Measurements from ENCODE around the gene TNRC6A. TPM values are rescaled to one million over a fixed set of nuclear protein-coding genes. Genes with fewer than 3 reads are reported as not detected.
"Not testable (repeated sequence)": the region's sequence is repeated elsewhere in the genome, so short reads cannot be mapped to it uniquely, and the experiment has no call there.

TNRC6A gene
- total RNA-seq, 1 donor from 2014 or later: 47.3 TPM

- no peak overlapping the region for H3K27ac Mint-ChIP-seq
- H3K27me3 Mint-ChIP-seq (ENCODE audit: low read depth): no peaks in the 10 kb centered on the region
- no peak overlapping the region for H3K4me3 Mint-ChIP-seq (ENCODE audit: low read depth)
- no peaks in the 10 kb centered on the region for H3K9me3 Mint-ChIP-seq
- H3K4me1 Mint-ChIP-seq (ENCODE audit: low read depth): peaks cover 55% of the 10 kb centered on the region
- DNase-seq (ENCODE audit: low spot score): no peak
- intact Hi-C loops (cut with micrococcal nuclease): no loop called here
- peaks cover 37% of the 10 kb centered on the region for H3K36me3 Mint-ChIP-seq (ENCODE audit: low read depth)
Observed at GRCh38 chr16:24749310-24749709, 19.9 kb downstream of the TNRC6A start.

DNA sequence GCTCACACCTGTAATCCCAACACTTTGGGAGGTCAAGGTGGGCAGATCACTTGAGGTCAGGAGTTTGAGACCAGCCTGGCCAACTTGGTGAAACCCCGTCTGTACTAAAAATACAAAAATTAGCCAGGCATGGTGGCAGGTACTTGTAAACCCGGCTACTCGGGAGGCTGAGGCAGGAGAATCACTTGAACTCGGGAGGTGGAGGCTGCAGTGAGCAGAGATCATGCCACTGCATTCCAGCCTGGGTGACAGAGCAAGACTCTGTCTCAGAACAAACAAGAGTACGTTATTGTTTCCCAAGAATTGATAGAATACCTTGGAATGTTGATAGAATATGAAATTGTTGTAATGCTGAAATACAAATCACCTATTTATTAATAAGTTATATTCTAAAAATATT, 20.4 kb downstream of the TNRC6A start:
- Mint-ChIP-seq H3K36me3 (ENCODE audit: low read depth) (peaks cover 37% of the 10 kb centered on the region), H3K4me1 (ENCODE audit: low read depth) (peaks cover 52% of the 10 kb centered on the region)
- H3K27me3 Mint-ChIP-seq (ENCODE audit: low read depth); H3K9me3 Mint-ChIP-seq; H3K27ac Mint-ChIP-seq; intact Hi-C loops (cut with micrococcal nuclease); DNase-seq (ENCODE audit: low spot score); H3K4me3 Mint-ChIP-seq (ENCODE audit: low read depth): not testable (repeated sequence)

DNA sequence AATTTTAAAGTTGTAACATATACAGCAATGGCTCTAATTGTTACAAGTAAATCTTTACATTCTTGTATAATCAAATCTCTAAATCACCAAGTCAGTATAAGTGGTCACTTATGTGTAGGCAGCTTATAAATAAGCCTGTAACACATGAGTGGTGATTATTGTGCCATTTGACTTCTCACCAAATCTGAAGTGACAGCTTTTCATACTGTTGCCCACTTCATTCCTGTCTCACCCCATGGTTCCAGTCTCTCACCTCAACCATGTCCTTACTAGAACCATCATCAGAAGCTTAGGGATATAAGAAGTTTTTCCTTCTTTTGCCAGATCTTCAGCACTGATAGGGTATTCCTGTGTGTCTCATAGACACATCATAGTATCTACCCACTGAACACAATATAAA, 23.5 kb downstream of the TNRC6A start:
- Mint-ChIP-seq H3K27ac (peak overlapping the region; percentile 20), H3K9me3 (no peaks in the 10 kb centered on the region), H3K4me3 (ENCODE audit: low read depth) (no peak overlapping the region), H3K4me1 (ENCODE audit: low read depth) (peaks cover 38% of the 10 kb centered on the region), H3K27me3 (ENCODE audit: low read depth) (no peaks in the 10 kb centered on the region), H3K36me3 (ENCODE audit: low read depth) (peaks cover 28% of the 10 kb centered on the region)
- intact Hi-C loops (cut with micrococcal nuclease): no loop called here
- DNase-seq (ENCODE audit: low spot score): no peak

DNA sequence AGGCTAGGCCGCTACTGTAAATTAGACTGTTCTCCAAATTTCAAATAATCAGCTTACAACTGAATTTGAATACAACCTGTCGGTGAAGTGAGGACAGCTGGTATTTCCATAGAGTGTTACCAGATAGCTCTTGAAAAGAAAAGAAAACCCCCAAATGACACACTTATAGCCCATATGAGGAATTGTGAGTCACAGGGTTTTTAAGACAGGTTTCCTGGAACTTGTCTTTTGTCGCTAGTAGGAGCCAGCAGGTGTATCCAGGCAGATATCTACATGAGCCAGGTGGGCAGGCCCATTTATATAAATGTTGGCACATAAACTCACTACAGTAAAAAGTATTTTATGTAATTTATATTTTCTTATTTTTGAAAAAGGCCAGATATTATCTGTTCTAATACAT, 24.0 kb downstream of the TNRC6A start:
- Mint-ChIP-seq H3K27me3 (ENCODE audit: low read depth) (no peaks in the 10 kb centered on the region), H3K36me3 (ENCODE audit: low read depth) (peaks cover 28% of the 10 kb centered on the region), H3K27ac (peak overlapping the region; percentile 20), H3K9me3 (no peaks in the 10 kb centered on the region), H3K4me1 (ENCODE audit: low read depth) (peaks cover 34% of the 10 kb centered on the region), H3K4me3 (ENCODE audit: low read depth) (no peak overlapping the region)
- DNase-seq (ENCODE audit: low spot score): no peak
- intact Hi-C loops (cut with micrococcal nuclease): no loop called here

GRCh38 chr16:24754543-24754942, 25.1 kb downstream of the TNRC6A start:
- Mint-ChIP-seq H3K36me3 (ENCODE audit: low read depth) (peaks cover 20% of the 10 kb centered on the region), H3K27me3 (ENCODE audit: low read depth) (no peaks in the 10 kb centered on the region), H3K9me3 (no peaks in the 10 kb centered on the region), H3K4me1 (ENCODE audit: low read depth) (peaks cover 25% of the 10 kb centered on the region), H3K4me3 (ENCODE audit: low read depth) (no peak overlapping the region), H3K27ac (no peak overlapping the region)
- intact Hi-C loops (cut with micrococcal nuclease): no loop called here
- DNase-seq (ENCODE audit: low spot score): no peak

DNA sequence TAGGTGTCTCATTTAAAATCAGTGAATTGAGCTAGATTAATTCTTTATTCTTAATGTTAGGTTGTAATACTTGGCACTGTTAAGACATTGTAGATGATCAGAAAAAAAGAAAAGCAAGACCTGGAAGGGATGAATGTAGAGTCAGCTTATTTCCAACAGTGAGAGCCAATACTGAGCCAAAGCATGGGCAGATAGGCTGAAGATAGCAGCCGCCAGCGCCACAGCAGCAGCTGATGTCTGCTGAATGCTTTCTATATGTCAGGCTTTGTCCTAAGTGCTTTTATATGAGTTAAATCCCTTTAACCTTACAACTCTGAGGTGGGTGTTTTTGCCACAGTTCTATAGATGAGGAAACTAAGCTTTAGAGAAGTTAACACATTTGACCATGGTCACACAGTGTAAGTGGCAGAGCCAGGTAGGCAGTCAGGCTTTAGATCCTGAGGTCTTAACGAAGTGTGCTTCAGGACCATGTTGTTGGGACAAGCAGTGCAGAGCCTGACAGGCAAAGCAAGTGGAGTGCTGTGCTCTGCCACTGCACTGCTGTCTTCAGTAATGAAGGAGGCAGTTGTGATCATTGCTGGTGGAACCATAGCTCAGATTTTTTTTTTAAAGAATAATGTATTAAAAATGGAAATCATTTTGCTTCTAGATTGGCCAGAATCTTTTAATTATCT, 25.9 kb downstream of the TNRC6A start:
- no peak for DNase-seq (ENCODE audit: low spot score)
- H3K36me3 Mint-ChIP-seq (ENCODE audit: low read depth): peaks cover 19% of the 10 kb centered on the region
- H3K27ac Mint-ChIP-seq: no peak overlapping the region
- H3K27me3 Mint-ChIP-seq (ENCODE audit: low read depth): no peaks in the 10 kb centered on the region
- intact Hi-C loops (cut with micrococcal nuclease): no loop called here
- peaks cover 25% of the 10 kb centered on the region for H3K4me1 Mint-ChIP-seq (ENCODE audit: low read depth)
- H3K4me3 Mint-ChIP-seq (ENCODE audit: low read depth): no peak overlapping the region
- H3K9me3 Mint-ChIP-seq: no peaks in the 10 kb centered on the region

DNA sequence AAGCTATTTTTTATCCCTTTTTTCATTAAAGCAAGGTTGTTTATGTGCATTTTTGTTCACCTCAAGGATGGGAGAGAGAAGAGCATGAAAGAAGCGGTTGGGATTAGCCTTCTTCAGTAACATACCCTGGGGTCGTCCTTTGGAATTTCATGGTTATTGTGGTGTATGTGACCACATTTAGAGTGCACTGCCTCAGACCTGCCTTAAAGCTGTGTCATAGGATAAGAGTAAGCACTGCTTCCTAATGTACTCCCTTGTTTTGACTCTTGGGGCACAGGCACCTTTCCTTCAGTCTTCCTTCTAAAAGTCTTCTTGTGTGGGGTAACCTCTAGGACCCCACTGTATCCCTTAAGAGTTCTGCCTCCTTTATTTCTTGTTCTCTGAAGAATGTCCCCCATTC, 28.9 kb downstream of the TNRC6A start:
- intact Hi-C loops (cut with micrococcal nuclease): no loop called here
- Mint-ChIP-seq H3K4me3 (ENCODE audit: low read depth) (no peak overlapping the region), H3K27ac (no peak overlapping the region), H3K36me3 (ENCODE audit: low read depth) (peaks cover 14% of the 10 kb centered on the region), H3K9me3 (no peaks in the 10 kb centered on the region), H3K27me3 (ENCODE audit: low read depth) (no peaks in the 10 kb centered on the region), H3K4me1 (ENCODE audit: low read depth) (peaks cover 11% of the 10 kb centered on the region)
- DNase-seq (ENCODE audit: low spot score): no peak

GRCh38 chr16:24759006-24759405, 29.6 kb downstream of the TNRC6A start:
- no peaks in the 10 kb centered on the region for H3K9me3 Mint-ChIP-seq
- peaks cover 10% of the 10 kb centered on the region for H3K4me1 Mint-ChIP-seq (ENCODE audit: low read depth)
- H3K4me3 Mint-ChIP-seq (ENCODE audit: low read depth): no peak overlapping the region
- H3K36me3 Mint-ChIP-seq (ENCODE audit: low read depth): peaks cover 16% of the 10 kb centered on the region
- H3K27me3 Mint-ChIP-seq (ENCODE audit: low read depth): no peaks in the 10 kb centered on the region
- no peak overlapping the region for H3K27ac Mint-ChIP-seq
- intact Hi-C loops (cut with micrococcal nuclease): no loop called here
- no peak for DNase-seq (ENCODE audit: low spot score)

DNA sequence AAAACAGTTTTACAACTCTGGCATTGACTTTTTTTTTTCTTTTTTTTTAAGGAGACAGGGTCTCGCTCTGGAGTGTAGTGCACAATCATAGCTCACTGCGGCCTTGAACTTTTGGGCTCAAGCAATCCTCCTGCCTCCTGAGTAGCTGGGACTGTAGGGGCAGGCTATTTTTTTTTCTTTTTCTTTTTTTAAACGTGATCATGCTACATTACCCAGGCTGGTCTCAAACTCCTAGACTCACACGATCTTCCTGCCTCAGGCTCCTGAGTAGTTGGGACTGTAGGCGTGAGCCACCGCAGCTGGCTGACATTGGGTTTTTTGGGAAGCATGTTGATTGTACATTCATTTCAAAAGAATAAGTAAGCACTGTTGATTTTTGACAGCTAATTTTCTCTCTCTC, 32.1 kb downstream of the TNRC6A start:
- peaks cover 14% of the 10 kb centered on the region for H3K36me3 Mint-ChIP-seq (ENCODE audit: low read depth)
- DNase-seq (ENCODE audit: low spot score): no peak
- H3K4me1 Mint-ChIP-seq (ENCODE audit: low read depth): peaks cover 5% of the 10 kb centered on the region
- H3K27ac Mint-ChIP-seq: no peak overlapping the region
- H3K4me3 Mint-ChIP-seq (ENCODE audit: low read depth): no peak overlapping the region
- no peaks in the 10 kb centered on the region for H3K27me3 Mint-ChIP-seq (ENCODE audit: low read depth)
- H3K9me3 Mint-ChIP-seq: no peaks in the 10 kb centered on the region
- intact Hi-C loops (cut with micrococcal nuclease): no loop called here

- peaks cover 21% of the 10 kb centered on the region for H3K36me3 Mint-ChIP-seq (ENCODE audit: low read depth)
- no peaks in the 10 kb centered on the region for H3K27me3 Mint-ChIP-seq (ENCODE audit: low read depth)
- peaks cover 8% of the 10 kb centered on the region for H3K4me1 Mint-ChIP-seq (ENCODE audit: low read depth)
- no peaks in the 10 kb centered on the region for H3K9me3 Mint-ChIP-seq
- intact Hi-C loops (cut with micrococcal nuclease): no loop called here
- DNase-seq (ENCODE audit: low spot score): no peak
- no peak overlapping the region for H3K27ac Mint-ChIP-seq
- H3K4me3 Mint-ChIP-seq (ENCODE audit: low read depth): no peak overlapping the region
Observed at GRCh38 chr16:24764916-24765315, 35.5 kb downstream of the TNRC6A start.

DNA sequence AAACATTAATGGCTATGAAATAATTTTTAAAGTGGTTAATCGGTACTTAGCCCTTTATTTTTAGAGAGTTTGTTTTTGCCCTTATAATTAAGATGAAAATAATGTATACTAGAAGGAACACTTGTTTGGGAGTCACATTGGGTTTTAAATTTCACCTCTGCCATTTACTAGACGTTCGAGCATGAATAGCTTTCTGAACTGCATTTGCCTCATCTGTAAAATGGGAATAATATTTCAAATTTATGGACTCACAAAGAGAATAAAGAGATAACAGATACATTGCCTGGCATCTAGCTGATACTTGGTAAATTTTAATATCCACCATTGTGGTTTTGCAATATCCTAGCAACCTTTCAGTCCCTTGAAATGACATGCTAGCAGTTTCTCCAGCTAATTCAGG, 36.6 kb downstream of the TNRC6A start:
- H3K4me1 Mint-ChIP-seq (ENCODE audit: low read depth): peaks cover 16% of the 10 kb centered on the region

DNA sequence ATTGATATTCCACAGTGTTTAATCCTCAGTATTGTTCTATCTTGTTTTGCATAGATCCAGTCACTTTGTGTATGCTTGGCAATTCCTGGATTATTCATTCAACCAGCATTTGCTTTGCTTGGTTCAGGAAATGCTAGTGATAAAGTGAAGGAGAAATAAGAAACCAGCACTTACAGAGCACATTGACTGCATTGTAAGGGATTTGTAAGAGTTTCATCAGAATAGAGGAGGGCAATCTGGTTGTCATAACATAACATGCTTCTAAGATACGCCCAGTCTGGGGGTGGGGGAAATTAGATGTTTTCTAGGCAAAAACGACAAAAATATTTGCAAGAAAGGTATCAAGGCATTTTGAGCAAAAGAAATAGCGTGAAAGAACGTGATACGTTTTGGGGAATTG, 40.4 kb downstream of the TNRC6A start:
- Mint-ChIP-seq H3K4me1 (ENCODE audit: low read depth) (peaks cover 19% of the 10 kb centered on the region), H3K27ac (no peak overlapping the region), H3K9me3 (no peaks in the 10 kb centered on the region), H3K36me3 (ENCODE audit: low read depth) (peaks cover 32% of the 10 kb centered on the region), H3K4me3 (ENCODE audit: low read depth) (no peak overlapping the region), H3K27me3 (ENCODE audit: low read depth) (no peaks in the 10 kb centered on the region)
- intact Hi-C loops (cut with micrococcal nuclease): no loop called here
- no peak for DNase-seq (ENCODE audit: low spot score)

More for the DNA sequence above, 36.6 kb downstream of the TNRC6A start:
- Mint-ChIP-seq H3K27ac (no peak overlapping the region), H3K36me3 (ENCODE audit: low read depth) (peaks cover 25% of the 10 kb centered on the region), H3K27me3 (ENCODE audit: low read depth) (no peaks in the 10 kb centered on the region), H3K4me3 (ENCODE audit: low read depth) (no peak overlapping the region), H3K9me3 (no peaks in the 10 kb centered on the region)
- intact Hi-C loops (cut with micrococcal nuclease): no loop called here
- no peak for DNase-seq (ENCODE audit: low spot score)

- Mint-ChIP-seq H3K4me3 (ENCODE audit: low read depth) (no peak overlapping the region), H3K36me3 (ENCODE audit: low read depth) (peaks cover 41% of the 10 kb centered on the region)
- intact Hi-C loops (cut with micrococcal nuclease): no loop called here
Observed at GRCh38 chr16:24771132-24771778, 41.8 kb downstream of the TNRC6A start.

More at GRCh38 chr16:24771132-24771778, 41.8 kb downstream of the TNRC6A start:
- peaks cover 19% of the 10 kb centered on the region for H3K4me1 Mint-ChIP-seq (ENCODE audit: low read depth)
- H3K9me3 Mint-ChIP-seq: no peaks in the 10 kb centered on the region
- DNase-seq (ENCODE audit: low spot score): no peak
- no peaks in the 10 kb centered on the region for H3K27me3 Mint-ChIP-seq (ENCODE audit: low read depth)
- no peak overlapping the region for H3K27ac Mint-ChIP-seq

All from activated T-helper 2 cell treated with anti-CD3 and anti-CD28 coated beads, Interferon-gamma antibody, Interleukin-2, Interleukin-4, amounts not matched to agents 10 μg/mL and 5 μg/mL and 100 μg/mL, durations not matched to agents 14 hours and 24 hours and 36 hours (primary cell).